DMS114 treated with DMSO at 0.1 percent for 48 hours (cell line): ENCODE results near the gene MEF2B.
"Not testable (repeated sequence)": the region's sequence is repeated elsewhere in the genome, so short reads cannot be mapped to it uniquely, and the experiment has no call there.

Experiments used
- DNase-seq: peaks from one replicate; lab custom pipeline; 2025; ENCODE audit not compliant: unreplicated experiment; lab: John Stamatoyannopoulos, UW

Gene MEF2B

DNA sequence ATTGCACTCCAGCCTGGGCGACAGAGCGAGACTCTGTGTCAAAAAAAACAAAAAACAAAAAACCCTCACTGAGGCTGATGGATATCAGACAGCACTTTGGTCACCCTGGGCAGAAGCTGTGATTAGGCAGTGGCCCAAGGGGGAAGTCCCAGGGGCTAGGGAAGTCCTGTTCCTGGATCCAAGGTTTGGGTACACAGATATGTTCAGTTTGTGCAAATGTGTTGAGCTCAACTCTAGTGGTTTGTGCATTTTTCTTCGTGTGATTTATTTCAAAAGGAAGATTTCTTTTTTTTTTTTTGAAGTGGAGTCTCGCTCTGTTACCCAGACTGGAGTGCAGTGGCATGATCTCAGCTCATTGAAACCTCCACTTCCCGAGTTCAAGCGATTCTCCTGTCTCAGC, 12.3 kb downstream of the MEF2B start:
- DNase-seq, result no peak

DNA sequence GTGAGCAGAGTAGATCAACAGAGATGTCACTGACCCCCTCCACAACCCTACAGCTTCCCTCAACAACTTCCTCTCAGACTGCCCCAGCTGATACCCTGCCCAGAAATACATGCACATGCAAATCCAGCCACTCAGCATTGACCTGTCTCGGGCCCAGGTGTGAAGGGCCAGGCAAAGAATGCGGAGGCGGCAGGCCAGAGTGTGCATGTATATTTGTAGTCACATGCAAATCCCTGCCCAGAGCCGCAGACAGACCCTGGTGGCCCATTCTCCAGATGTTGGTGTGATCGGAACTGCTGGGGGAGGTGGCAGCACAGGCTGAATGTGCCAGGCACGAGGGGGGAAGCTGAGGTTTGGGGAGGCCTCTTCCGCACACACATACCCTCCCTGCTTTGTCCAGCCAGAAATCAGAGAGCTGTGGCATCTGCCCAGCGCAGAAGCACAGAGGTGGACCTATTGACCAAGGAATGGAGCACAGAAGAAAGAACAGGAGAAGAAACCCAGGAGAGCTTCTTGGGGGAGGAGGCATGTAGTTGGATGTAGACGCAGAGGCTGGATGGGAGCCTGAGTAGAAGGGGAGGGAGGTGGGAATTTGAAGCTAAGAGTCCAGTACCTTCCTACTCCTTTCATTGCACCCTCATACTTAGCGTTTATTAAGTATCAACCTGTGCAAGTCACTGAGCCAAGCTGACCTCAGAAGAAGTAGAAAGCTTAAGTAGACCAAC, 14.4 kb downstream of the MEF2B start:
- DNase-seq, result no peak

DNA sequence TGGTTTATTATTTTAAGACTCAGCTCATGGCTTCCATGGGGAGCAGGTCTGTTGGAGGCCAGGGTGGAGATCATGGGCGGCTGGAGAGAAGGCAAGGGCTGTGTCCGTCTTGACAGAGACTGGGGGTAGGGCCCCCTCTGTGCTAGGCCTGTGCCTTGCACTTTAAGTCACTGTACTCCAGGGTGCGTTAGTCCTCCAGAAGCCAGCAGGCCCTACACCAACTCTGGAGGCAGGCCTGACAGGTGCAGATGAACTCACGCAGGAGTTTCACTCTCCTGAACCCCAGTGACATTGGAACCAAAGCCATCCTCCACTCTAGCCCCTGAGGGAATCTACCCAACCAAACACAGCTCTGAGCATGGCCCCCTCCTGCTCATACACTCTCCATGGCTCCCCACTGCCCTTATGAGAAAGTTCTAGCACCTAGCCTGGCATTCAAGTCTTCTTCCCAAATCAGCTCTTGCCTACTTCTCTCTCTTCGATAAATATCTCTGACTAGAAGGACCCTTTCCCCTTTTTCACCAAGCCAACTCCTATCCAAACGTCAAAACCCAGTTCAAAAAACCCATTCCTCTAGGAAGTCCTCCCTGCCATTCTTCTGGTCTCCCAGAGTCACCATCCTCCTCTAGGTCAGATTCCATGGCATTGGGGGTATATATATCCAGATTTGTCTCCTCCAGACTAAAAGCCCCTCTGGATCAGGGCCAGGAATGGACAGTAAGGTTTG, 15.1 kb downstream of the MEF2B start:
- no peak for DNase-seq

DNA sequence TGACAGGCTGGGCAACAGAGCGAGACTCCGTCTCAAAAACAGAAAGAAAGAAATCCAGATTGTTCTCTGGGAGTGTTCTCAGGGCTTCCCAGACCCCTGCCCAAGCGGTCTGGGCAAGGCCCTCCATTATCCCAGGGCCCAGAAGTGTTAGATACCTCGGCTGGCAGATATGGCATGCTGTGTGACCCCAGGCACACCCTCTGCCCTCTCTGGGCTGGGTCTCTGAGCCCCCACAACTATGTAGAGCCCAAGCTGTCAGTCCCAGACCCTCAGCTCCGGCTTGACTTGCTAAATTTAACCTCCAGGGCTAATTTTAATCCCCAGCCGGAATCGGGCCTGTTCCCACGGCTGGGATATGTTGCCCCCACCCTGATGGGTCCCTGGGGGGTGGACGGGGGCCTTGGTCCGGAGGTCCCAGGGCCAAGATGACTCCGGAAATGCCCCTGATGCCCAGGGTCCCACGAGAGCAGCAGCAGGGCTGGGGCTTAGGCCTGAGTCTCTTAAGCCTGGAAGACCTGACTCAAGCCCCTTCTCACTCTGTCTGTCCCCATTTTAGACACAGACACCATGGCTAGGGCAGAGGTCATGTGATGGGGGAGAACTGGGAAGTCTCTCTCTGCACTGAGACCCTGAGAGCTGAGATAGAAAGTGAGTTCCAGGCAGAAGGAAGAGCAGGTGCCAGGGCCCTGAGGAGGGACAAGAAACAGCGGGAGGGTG, 17.2 kb downstream of the MEF2B start:
- DNase-seq, result no peak

DNA sequence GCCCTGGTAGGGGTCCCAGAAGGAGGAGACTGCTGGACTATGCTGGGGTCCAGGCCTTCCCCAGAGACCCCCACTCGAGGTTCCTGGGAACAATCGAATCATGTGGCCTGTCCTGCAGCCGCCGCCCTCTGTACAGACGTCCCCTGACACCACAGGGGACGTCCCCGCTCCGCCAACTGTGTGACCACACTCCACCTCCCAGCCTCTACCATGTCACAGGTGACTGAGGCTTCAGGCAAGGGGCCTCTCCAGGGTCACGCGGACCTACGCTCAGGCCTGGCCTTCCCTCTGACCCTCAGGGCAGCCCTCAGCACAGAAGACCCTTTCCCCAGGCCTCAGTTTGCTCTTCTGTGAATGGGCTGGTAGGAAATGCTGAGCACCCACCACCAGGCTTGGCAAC, 18.6 kb downstream of the MEF2B start:
- no peak for DNase-seq

DNA sequence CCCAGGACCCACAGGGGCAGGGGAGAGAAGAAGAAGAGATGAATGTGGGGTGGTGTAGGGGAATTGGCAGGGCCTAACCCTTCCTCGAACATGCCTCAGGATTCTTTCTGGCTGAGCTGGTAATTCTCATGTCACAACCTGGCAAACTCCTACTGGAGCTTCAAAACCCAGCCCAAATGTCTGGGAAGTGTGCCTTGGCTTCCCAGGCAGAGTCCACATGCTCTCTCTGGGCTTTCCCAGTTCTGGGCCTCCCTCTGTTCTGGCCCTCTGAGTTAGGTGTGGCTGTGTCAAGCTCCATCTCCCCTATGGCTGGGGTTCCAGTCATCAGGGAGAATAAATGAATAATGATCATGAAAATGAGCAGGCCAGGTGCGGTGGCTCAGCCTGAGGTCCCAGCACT, 20.6 kb downstream of the MEF2B start:
- no peak for DNase-seq

DNA sequence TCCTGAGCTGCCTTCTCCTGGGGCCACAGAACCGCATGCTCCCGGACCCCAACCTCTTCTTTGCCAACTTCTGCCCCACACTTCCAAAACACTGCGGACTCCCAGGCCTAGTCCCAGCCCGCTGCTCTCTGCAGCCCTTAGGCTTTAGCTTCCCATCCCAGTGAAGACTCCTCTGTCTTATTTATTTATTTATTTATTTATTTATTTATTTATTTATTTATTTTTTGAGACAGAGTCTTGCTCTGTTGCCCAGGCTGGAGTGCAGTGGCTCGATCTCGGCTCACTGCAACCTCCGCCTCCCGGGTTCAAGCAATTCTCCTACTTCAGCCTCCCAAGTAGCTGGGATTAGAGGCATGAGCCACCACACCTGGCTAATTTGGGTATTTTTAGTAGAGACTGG, 21.6 kb downstream of the MEF2B start:
- DNase-seq, result not testable (repeated sequence)

DNA sequence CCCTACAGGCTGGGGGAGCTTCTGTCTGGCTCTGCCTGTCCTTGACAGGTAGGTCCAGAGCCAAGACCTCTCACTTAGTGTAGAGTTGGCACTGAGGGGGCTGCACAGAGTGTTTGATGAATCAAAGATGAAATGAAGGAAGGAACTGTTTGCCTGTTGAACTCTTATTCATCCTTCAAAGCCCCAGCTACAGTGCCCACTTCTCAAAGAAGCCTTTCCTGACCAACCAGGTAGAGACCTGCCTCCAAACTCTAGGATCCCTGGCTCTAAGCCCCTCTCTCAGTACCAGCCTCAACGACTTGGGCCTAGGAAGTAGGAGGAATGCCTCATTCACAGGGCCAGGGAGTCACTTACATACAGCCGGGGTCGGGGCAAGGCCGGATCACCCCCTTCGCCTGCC, 22.7 kb downstream of the MEF2B start:
- no peak for DNase-seq

DNA sequence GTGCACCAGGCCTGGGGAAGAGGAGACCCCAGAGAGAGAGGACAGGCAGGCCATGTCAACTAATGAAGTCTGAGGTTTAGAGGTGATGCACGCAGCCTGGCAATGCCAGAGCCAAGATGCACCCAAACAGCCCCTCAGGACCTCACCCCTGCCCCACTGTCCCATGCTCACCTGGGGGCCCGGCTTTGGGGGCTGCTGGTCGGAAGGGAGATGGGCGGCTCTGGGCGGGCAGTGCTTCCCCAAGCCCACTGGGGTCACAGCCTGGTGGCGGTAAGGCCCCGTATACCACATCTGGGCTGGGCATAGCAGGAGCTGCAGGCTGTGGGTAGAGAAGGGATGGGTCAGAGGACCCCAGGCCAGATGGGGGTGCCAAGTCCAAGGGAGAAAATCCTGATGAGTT, 23.2 kb downstream of the MEF2B start:
- no peak for DNase-seq

DNA sequence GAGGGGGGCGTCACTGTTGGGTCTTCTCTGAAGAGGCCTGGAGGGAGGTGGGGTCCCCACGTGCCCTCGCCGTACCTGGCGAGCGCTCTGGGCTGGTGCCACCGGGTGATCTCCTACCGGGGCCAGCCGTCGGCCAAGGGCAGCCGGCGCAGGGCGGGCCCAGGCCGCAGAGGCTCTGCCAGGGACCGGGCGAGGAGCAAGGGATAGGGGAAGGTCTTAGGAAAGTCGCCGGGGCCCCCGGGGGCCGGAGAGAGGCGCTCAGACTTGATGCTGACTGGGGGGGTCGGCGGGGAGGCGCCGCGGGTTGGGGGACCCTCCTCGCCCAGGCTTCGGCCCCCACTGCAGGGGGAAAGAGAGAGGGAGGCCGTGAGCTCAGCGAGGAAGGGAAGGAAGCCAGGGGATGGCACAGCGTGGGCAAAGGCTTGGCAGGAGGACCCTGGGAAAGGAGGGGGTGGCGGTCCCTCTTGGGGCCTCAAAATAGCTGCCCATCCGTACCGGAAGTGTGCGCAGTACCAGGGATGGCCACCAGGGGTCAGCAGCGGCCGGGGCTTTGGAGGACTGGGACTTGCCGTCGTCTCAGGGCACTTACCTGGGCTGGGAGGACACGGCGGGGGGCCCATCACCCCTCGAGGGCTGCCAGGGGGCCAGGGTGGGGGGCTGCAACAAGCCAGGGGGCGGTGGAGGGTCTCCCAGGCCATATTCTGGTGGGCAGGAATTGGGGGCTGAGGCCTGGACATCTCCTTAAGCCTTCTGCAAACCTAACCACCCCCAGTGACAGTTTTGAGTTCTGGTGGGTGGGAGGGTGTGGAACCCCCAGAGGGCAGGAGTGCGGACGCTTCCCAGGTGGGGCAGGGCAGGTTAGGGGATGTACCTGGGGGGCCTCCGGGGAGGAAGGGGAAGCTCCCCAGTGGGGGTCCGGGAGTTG, 24.1 kb downstream of the MEF2B start:
- DNase-seq, result peak; percentile 38

DNA sequence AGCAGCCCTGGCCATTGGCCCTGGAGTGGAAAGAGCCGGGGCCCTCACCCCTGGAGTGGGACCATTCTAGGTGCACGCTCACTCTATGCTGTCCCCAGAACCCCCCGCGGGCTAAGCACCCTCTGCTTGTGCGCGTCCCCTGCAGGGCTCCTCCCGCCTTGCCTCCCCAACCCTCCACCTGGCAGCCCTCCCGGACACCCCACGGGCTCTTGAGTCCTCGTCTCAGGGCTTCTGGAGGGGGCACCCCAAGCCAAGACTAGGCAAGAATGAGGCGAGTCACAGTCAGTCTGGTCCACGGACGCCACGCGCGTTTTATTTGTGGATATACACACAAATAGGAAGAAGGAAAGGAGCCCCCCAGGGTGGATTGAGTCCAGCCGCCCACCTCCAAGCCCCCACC, 24.8 kb downstream of the MEF2B start:
- no peak for DNase-seq

DNA sequence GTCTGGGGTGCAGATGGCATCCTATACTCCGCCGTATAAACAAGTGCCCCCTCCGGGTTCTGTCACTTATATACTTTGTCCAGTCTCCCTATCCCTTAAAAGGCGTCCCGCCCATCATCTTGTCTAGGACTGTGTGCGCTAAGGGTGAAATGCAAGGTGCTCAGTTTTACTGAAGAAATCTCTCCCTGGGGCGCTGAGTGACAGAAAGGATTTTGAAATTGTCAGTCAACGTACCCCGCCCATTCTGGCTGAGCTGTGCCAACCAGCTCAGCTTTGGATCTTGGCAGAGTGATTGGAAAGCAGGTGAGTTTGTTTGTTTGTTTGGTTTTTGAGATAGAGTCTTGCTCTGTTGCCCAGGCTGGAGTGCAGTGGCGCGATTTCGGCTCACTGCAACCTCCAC, 27.7 kb downstream of the MEF2B start:
- DNase-seq, result no peak

DNA sequence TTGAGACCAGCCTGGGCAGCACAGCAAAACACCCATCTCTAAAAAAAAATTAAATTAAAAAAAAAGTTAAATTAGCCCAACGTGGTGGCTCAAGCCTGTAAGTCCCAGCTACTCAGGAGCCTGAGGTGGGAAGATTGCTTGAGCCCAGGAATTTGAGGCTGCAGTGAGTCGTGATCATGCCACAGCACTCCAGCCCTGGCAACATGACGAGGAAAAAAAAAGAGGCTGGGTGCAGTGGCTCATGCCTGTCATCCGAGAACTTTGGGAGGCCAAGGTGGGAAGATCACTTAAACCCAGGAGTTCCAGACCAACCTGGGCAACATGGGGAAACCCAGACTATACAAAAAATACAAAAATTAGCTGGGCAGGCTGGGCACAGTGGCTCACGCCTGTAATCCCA, 29.6 kb downstream of the MEF2B start:
- DNase-seq, result no peak

DNA sequence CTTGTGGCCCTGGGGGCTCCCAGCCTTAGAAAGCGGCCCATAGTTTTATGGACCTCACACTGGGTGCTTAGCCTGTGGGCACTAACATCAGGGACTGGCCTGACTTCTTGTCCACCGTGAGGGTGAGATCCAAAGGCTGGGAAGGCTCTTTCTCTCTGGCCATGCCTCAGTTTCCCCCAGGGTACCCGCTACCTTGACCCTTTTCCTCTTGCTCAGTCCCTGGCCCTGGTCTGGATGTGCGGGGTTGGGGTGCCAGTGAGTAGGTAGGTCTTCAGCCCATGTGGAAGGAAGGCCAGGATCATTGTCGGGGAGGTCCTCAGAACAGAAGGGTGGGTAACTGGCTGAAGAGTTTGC, 30.2 kb downstream of the MEF2B start:
- no peak for DNase-seq

DNA sequence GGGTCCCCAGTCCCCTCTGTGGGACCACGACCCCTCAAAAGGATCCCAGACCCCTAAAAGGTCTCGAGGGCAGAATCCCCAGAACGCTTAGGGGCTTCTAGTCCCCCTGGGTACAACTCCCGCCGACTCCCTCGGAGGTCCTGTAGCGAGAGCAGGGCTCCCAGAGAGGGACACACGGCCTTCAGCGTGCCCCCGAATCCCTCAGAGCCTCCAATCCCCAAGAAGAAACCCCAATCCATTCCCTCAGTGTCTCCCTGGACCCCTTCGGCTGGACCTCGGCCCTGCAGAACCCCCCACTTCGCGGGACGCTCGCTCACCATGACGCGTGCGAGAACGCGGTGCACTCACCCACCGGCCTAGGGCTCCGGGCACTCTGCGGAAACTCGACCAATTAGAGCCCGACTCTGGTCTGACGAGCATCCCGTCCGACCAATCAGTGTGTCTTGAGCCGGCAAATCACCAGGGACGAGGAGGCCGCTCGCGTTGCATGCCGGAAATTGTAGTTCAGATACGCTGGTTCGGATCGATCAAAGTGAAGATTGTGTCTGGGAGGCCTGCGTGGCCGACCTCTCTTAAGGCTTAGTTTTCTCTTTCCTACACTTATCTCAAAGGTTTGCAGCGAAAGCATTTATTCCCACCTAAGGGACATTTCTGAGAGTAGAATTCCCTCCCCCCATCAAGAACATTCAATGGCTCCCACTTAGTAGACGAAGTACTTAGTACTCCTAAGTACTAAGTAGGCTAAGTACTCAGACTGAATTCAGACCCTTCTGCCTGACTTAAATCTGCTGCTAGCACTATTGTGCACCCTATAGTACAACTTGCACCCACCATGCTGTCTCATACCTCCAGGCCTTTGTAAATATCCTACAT, 31.7 kb downstream of the MEF2B start, which contains the start of gene TMEM161A:
Gene TMEM161A (minus strand): TSS at position 370 of the 873 bp plus-strand sequence. CDS start 50 bp downstream, at position 320.
- DNase-seq, result peak; percentile 98

DNA sequence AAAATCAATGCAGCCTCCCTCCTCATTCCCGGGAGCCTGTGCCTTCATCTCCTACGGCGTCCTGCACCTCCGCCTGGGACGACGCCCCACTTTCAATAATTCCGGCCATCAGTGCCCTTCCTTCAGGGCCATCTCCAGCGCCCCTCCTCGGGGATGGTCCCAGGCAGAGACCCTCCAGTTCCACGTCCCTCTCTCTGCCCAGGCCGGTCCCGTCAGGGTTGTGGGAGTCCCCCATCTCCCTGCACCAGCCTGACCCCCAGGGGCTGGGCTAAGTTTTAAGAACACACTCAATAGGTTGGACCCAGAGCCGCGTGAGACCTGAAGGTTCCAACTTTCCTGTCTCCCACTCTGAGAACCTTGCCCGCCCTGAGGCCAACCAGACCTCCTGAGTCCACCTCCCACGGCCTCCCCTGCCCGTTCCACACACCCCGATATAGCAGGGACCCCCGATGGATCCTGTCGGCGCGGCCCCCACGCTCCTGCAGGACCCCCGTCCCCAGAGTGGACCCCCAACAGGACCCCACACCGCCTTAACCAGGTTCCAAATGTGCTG, 32.4 kb downstream of the MEF2B start:
- DNase-seq, result no peak

DNA sequence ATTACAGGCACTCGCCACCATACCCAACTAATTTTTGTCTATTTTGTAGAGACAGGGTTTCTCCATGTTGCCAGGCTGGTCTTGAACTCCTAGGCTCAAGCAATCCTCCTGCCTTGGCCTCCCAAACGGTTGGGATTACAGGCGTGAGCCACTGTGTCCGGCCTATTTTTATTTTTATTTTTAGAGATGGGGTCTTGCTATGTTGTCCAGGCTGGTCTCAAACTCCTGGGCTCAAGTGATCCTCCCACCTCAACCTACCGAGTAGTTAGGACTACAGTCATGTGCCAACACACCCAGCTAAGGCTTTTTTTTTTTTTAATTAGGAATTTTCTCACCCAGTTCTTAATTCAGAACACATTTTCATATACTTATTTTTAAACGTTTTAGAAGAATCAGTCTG, 34.4 kb downstream of the MEF2B start:
- DNase-seq, result not testable (repeated sequence)

DNA sequence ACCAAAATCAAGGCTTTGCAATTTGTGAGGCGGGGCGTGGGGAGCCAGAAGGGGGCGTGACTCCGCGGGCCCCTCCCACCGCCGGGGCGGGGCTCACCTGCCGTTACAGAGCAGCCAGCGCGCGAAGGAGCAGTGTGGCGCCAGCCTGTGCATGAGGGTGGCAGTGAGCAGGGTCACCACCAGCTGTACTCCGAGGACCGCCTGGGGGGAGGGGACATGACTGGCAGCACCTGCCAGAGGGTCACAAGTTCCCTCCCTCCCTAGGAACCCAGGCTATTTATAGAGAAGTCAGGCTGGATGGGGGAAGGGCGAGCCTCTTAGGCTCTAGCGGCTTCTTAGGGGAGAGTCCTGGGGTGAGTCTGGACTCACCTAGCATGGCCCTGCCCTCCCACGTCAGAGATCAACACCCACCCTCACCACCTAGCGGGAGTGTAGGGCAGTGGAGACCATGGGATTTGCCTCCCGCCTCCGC, 35.3 kb downstream of the MEF2B start:
- no peak for DNase-seq

DNA sequence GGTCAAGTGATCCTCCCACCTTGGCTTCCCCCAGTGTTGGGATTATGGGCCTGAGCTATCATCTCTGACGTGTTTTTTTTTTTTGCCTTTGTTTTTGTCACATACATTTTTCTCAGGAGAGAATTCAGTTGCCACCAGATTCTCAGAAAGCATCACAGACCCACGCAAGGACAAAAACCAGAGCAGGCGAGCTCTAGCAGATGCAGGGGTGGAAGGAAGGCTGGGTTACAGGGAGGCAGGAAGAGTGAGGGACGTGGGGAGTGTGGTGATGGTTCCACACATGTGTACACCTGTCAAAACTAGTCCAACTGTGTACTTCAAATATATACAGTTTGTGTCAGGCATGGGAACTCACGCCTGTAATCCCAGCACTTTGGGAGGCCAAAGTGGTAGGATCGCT, 36.1 kb downstream of the MEF2B start:
- no peak for DNase-seq

DNA sequence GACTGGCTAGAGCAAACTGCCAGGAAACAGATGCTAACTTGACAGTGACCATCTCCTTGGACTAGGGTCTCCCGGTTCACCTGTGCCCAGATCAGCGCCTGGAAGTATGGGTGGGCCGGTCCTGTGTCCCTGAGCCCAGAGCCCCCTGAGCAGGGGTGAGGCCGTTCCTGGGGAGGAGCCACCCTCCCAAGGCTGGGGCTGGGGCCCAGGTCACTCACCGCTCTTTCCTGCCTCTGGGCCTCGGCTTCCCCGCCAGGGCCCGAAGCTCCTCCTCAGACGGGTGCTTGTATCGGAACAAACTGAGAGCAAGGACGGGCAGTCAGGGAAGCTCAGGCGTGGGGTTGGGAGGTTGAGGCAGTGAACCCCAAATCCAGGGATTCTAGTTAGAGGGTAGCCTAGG, 37.2 kb downstream of the MEF2B start:
- DNase-seq, result no peak
